ENCODE results near the gene DPY19L3.

GRCh38 chr19:32363632-32364031 is 41.9 kb upstream of the DPY19L3 start:
- TF ChIP-seq CTCF (IDR thresholded peaks at IDR 0.05) (no peak), EP300 (IDR thresholded peaks at IDR 0.05) (no peak), POLR2AphosphoS5 (IDR thresholded peaks at IDR 0.05) (no peak), POLR2A (IDR thresholded peaks at IDR 0.05) (no peak)

Data from upper lobe of left lung (tissue), 4 donors.